Activated T-cell treated with anti-CD3 and anti-CD28 coated beads for 24 hours (primary cell): ENCODE measurements around the gene HERC6.
"Not testable (repeated sequence)": the region's sequence is repeated elsewhere in the genome, so short reads cannot be mapped to it uniquely, and the experiment has no call there.

Experiments
- DNase-seq: peaks from one replicate; pipeline ENCODE4 v3.0.0-alpha.2; 2020; ENCODE audit warnings: low read depth

Gene HERC6

GRCh38 chr4:88378691-88379559 is at the start of gene HERC6:
HERC6 (plus strand) TSS chr4:88378852; CDS start chr4:88378922, 70 bp downstream.
- peak; percentile 68 for DNase-seq

GRCh38 chr4:88333741-88334405 is 44.8 kb upstream of the HERC6 start:
- no peak for DNase-seq

GRCh38 chr4:88335092-88335665 is 43.5 kb upstream of the HERC6 start:
- DNase-seq, result no peak

GRCh38 chr4:88341227-88342192 is 37.1 kb upstream of the HERC6 start:
- no peak for DNase-seq

GRCh38 chr4:88346902-88347301 is 31.8 kb upstream of the HERC6 start:
- not testable (repeated sequence) for DNase-seq

GRCh38 chr4:88348761-88349160 is 29.9 kb upstream of the HERC6 start:
- DNase-seq, result not testable (repeated sequence)

- DNase-seq, result no peak
Measured at GRCh38 chr4:88350786-88351185, 27.9 kb upstream of the HERC6 start.

GRCh38 chr4:88352062-88352740 is 26.5 kb upstream of the HERC6 start:
- DNase-seq, result no peak

- no peak for DNase-seq
Measured at GRCh38 chr4:88353324-88353723, 25.3 kb upstream of the HERC6 start.

GRCh38 chr4:88356771-88357170 is 21.9 kb upstream of the HERC6 start:
- no peak for DNase-seq

- DNase-seq, result no peak
Measured at GRCh38 chr4:88357262-88357661, 21.4 kb upstream of the HERC6 start.

GRCh38 chr4:88359558-88359957 is 19.1 kb upstream of the HERC6 start:
- no peak for DNase-seq

GRCh38 chr4:88360256-88360655 is 18.4 kb upstream of the HERC6 start:
- no peak for DNase-seq

GRCh38 chr4:88360791-88361190 is 17.9 kb upstream of the HERC6 start:
- no peak for DNase-seq

- DNase-seq, result not testable (repeated sequence)
Measured at GRCh38 chr4:88361217-88361773, 17.4 kb upstream of the HERC6 start.

- DNase-seq, result no peak
Measured at GRCh38 chr4:88366460-88366859, 12.2 kb upstream of the HERC6 start.

GRCh38 chr4:88367826-88368225 is 10.8 kb upstream of the HERC6 start:
- no peak for DNase-seq

- not testable (repeated sequence) for DNase-seq
Measured at GRCh38 chr4:88369180-88369812, 9.4 kb upstream of the HERC6 start.

- no peak for DNase-seq
Measured at GRCh38 chr4:88381123-88381522, 2.5 kb downstream of the HERC6 start.

GRCh38 chr4:88382621-88383020 is 4.0 kb downstream of the HERC6 start:
- peak; percentile 43 for DNase-seq
